OCI-LY7 (cell line): ENCODE data around the gene KRR1. TPM values are rescaled to one million over a fixed set of nuclear protein-coding genes. Genes with fewer than 3 reads are reported as not detected.

Experiments
- BruUV-seq: library from RNA; stranded (reverse); fragments of 400-500 nt; replicated peaks from 2 replicates; lab custom pipeline; 2021; lab: Mats Ljungman, UMichigan
- CTCF ChIA-PET: fragments of 300-600 bp; sonication (Branson Sonifier 250); formaldehyde crosslinking; loops from one replicate; lab custom pipeline; 2022; ENCODE audit warnings: antibody characterized with exemption; ENCODE audit not compliant: unreplicated experiment; lab: Charles Lee
- POLR2A ChIA-PET: fragments of 300-600 bp; sonication (Branson Sonifier 250); formaldehyde crosslinking; loops from one replicate; lab custom pipeline; 2022; ENCODE audit warnings: antibody characterized with exemption; lab: Charles Lee
- DNase-seq: peaks from one replicate; pipeline ENCODE4 v3.0.0-alpha.2; 2015; ENCODE audit warnings: low spot score
- H2AFZ ChIP-seq: fragments of 200-600 bp; sonication (generic), shearing (Covaris generic); 2 replicates; pipeline ENCODE4 v1.6.1; 2014; ENCODE audit warnings: mild to moderate bottlenecking, antibody characterized with exemption, low read length, moderate library complexity
- H3K27ac ChIP-seq: fragments of 200-600 bp; sonication (generic); 2 replicates; pipeline ENCODE4 v1.5.1; 2014; ENCODE audit warnings: mixed run types, low read depth, mild to moderate bottlenecking, moderate library complexity, low read length, inconsistent platforms; ENCODE audit not compliant: poor library complexity, severe bottlenecking
- H3K36me3 ChIP-seq: fragments of 200-600 bp; sonication (generic); 2 replicates; pipeline ENCODE4 v1.6.1; 2014; ENCODE audit warnings: mild to moderate bottlenecking, antibody characterized with exemption, low read length, moderate library complexity, mixed read lengths; ENCODE audit not compliant: insufficient read depth
- H3K4me1 ChIP-seq: fragments of 200-600 bp; sonication (generic); 2 replicates; pipeline ENCODE4 v1.5.1; 2014; ENCODE audit warnings: mild to moderate bottlenecking, low read length; ENCODE audit not compliant: insufficient read depth, poor library complexity, severe bottlenecking
- H3K4me2 ChIP-seq: fragments of 200-600 bp; sonication (generic); 2 replicates; pipeline ENCODE4 v1.6.1; 2014; ENCODE audit warnings: mild to moderate bottlenecking, low read length
- H3K4me3 ChIP-seq: fragments of 200-600 bp; sonication (generic); 2 replicates; pipeline ENCODE4 v1.5.1; 2014; ENCODE audit warnings: mild to moderate bottlenecking, low read depth, low read length; ENCODE audit not compliant: poor library complexity, severe bottlenecking
- H3K79me2 ChIP-seq: fragments of 200-600 bp; sonication (generic); 2 replicates; pipeline ENCODE4 v1.6.1; 2016; ENCODE audit warnings: low read depth, mild to moderate bottlenecking, low read length, moderate library complexity, mixed read lengths; ENCODE audit not compliant: insufficient read depth
- H3K9me2 ChIP-seq: fragments of 200-600 bp; sonication (generic); 2 replicates; pipeline ENCODE4 v1.6.1; 2016; ENCODE audit warnings: mild to moderate bottlenecking, low read length, mixed read lengths; ENCODE audit not compliant: insufficient read depth
- H3K9me3 ChIP-seq: fragments of 200-600 bp; sonication (generic); 2 replicates; pipeline ENCODE4 v1.6.1; 2014; ENCODE audit warnings: mild to moderate bottlenecking, mixed run types, low read length, mixed read lengths
- H4K20me1 ChIP-seq: fragments of 200-600 bp; sonication (generic); 2 replicates; pipeline ENCODE4 v1.6.1; 2014; ENCODE audit warnings: mild to moderate bottlenecking, antibody characterized with exemption, low read length, moderate library complexity, mixed read lengths; ENCODE audit not compliant: insufficient read depth
- EZH2phosphoT487 ChIP-seq: fragments of 200-600 bp; sonication (generic); IDR thresholded peaks from 2 replicates; pipeline ENCODE4 v1.6.1; 2018; ENCODE audit warnings: low read depth, borderline replicate concordance, mild to moderate bottlenecking, mixed run types, antibody characterized with exemption, low read length, moderate library complexity, mixed read lengths
- intact Hi-C: fragments of 100-400 bp; cut with micrococcal nuclease; formaldehyde crosslinking; loops from one replicate; pipeline ENCODE4 v1.10.0; 2022; ENCODE audit not compliant: unreplicated experiment
- total RNA-seq, 2 experiments: library from RNA; depleted of rRNA in 1 of 2; stranded (reverse); fragments of >200 nt in 1 of 2; shearing (Covaris generic) in 1 of 2; gene quantifications; 2 replicates each; pipeline ENCODE4 v1.2.3, GENCODE V29; 2014 to 2022
- TF ChIP-seq, protein P1 (sequence below): fragments of 200-600 bp; sonication (generic); conservative IDR thresholded peaks from 2 replicates; pipeline ENCODE4 v1.5.1; 2014; ENCODE audit warnings: mild to moderate bottlenecking, antibody characterized with exemption, low read length, moderate library complexity, mixed read lengths

The KRR1 gene
- total RNA-seq, 2 experiments from 2014 or later: 44.0 to 78.0 TPM

DNA sequence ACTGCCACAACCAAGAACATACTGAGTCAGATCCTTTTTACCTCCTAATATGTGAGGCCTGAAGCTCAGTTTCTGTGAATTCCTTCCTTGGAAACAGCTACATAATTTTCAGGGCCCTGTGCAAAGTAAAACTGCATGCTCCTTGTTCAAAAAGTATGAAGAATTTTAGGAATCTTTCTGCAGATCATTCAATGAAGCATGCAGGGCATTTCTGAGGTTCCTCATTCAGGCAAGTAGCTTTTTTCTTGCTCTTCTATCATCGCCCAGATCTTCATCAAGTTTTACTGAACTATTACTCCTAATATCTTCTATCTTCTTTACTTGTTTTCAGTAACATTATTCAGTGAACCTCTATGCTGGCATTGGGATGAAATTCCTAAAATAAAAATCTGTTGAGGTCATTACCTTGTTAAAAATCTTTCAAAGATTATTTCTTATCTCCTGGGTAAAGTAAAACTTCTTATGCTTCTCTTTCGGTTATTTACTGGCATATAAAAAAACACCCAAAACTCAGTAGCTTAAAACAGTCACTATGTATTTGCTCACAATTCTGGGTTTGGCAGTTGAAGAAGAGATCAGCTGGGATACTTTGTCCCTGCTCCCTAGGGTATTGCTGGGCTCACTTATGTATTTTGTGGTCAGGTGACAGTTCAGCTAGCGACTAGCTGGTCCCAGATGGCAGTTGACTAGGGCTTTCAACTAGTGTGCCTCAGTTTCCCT lies 42.6 kb upstream of the KRR1 start:
- no peaks in the 10 kb centered on the region for H3K9me2 ChIP-seq
- no peaks in the 10 kb centered on the region for H4K20me1 ChIP-seq
- POLR2A ChIA-PET: interaction anchor here (0.5 to 1.5 kb wide), 6 partner anchors 10 to 802 kb away, joined by 3 to 7 read pairs (median 4); no protein-coding TSS in a partner anchor
- H3K4me1 ChIP-seq: no peaks in the 10 kb centered on the region
- no peaks in the 10 kb centered on the region for H3K79me2 ChIP-seq
- no peaks in the 10 kb centered on the region for H3K36me3 ChIP-seq
- no peak overlapping the region for H2AFZ ChIP-seq
- no peak for DNase-seq
- CTCF ChIA-PET: interaction anchor here (1.1 kb wide), 1 partner anchor 26 kb away, joined by 3 read pairs; no protein-coding TSS in a partner anchor
- no peak overlapping the region for H3K27ac ChIP-seq
- H3K4me3 ChIP-seq: no peak overlapping the region
- TF ChIP-seq, protein P1, sequence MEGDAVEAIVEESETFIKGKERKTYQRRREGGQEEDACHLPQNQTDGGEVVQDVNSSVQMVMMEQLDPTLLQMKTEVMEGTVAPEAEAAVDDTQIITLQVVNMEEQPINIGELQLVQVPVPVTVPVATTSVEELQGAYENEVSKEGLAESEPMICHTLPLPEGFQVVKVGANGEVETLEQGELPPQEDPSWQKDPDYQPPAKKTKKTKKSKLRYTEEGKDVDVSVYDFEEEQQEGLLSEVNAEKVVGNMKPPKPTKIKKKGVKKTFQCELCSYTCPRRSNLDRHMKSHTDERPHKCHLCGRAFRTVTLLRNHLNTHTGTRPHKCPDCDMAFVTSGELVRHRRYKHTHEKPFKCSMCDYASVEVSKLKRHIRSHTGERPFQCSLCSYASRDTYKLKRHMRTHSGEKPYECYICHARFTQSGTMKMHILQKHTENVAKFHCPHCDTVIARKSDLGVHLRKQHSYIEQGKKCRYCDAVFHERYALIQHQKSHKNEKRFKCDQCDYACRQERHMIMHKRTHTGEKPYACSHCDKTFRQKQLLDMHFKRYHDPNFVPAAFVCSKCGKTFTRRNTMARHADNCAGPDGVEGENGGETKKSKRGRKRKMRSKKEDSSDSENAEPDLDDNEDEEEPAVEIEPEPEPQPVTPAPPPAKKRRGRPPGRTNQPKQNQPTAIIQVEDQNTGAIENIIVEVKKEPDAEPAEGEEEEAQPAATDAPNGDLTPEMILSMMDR: no peak
- no peak for TF ChIP-seq EZH2phosphoT487
- no peak overlapping the region for H3K4me2 ChIP-seq
- BruUV-seq: no TSS peak
- intact Hi-C loops: no loop called here
- no peaks in the 10 kb centered on the region for H3K9me3 ChIP-seq

DNA sequence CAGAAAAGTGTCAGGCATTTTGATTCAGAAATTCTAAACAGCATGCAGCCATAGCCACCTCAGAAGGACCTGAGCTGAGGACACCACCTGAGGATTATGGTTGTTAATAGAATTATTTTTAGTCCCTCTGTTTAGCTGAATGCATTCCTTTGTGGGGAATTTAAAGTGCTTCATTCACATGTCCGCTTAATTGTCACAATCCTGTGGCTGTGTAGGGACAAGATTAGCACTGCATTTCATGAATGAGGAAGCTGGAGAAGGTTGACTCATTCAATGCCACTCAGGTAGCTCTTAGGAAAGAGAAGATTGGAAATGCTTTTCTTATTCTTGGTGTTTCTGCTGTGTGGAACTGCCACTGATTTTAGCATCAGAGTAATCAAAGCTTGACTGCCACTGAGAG lies 42.0 kb upstream of the KRR1 start:
- H4K20me1 ChIP-seq: no peaks in the 10 kb centered on the region
- no peaks in the 10 kb centered on the region for H3K4me1 ChIP-seq
- ChIA-PET POLR2A (interaction anchor here (0.6 to 1.5 kb wide), 4 partner anchors 22 to 803 kb away, joined by 3 to 5 read pairs (median 3); no protein-coding TSS in a partner anchor), CTCF (no interaction called here)
- no TSS peak for BruUV-seq
- H3K9me2 ChIP-seq: no peaks in the 10 kb centered on the region
- H3K36me3 ChIP-seq: no peaks in the 10 kb centered on the region
- no peak overlapping the region for H3K27ac ChIP-seq
- H3K4me2 ChIP-seq: no peak overlapping the region
- no peak for DNase-seq
- no peak overlapping the region for H3K4me3 ChIP-seq
- no peak for TF ChIP-seq EZH2phosphoT487
- TF ChIP-seq, protein P1: no peak
- H3K79me2 ChIP-seq: no peaks in the 10 kb centered on the region
- intact Hi-C loops: no loop called here
- no peaks in the 10 kb centered on the region for H3K9me3 ChIP-seq
- no peak overlapping the region for H2AFZ ChIP-seq

DNA sequence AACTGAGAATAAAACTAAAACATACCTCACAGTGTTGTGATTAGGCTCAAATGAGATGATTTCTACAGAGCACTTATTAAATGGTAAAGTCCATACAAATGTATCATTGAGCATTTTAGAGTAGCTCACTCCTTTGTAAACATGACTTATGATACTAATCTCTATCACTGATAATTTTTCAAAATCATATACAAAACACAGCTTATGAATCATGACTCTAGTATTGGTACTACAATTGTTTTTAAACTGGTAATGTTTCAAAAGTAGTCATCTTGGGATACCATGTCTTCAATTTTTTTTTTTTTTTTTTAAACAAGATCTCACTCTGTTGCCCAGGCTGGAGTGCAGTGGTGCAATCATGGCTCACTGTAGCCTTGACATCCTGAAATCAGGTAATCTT lies 40.1 kb upstream of the KRR1 start:
- H3K79me2 ChIP-seq: no peaks in the 10 kb centered on the region
- H3K9me2 ChIP-seq: no peaks in the 10 kb centered on the region
- CTCF ChIA-PET: no interaction called here
- H3K9me3 ChIP-seq: no peaks in the 10 kb centered on the region
- H3K4me2 ChIP-seq: no peak overlapping the region
- no peaks in the 10 kb centered on the region for H4K20me1 ChIP-seq
- no peak for DNase-seq
- no peak overlapping the region for H2AFZ ChIP-seq
- BruUV-seq: no TSS peak
- H3K27ac ChIP-seq: no peak overlapping the region
- POLR2A ChIA-PET: interaction anchor here (0.5 to 0.7 kb wide), 3 partner anchors 129 to 581 kb away, joined by 3 to 6 read pairs (median 3); no protein-coding TSS in a partner anchor
- H3K4me3 ChIP-seq: no peak overlapping the region
- intact Hi-C loops: no loop called here
- no peaks in the 10 kb centered on the region for H3K36me3 ChIP-seq
- TF ChIP-seq, protein P1: no peak
- TF ChIP-seq EZH2phosphoT487: no peak
- no peaks in the 10 kb centered on the region for H3K4me1 ChIP-seq
